GM04503 (cell line): ENCODE measurements around the gene TAL1.
"Not testable (repeated sequence)": the region's sequence is repeated elsewhere in the genome, so short reads cannot be mapped to it uniquely, and the experiment has no call there.

Experiments used
- DNase-seq: peaks from one replicate; pipeline ENCODE4 v3.0.0-alpha.2; 2012; ENCODE audit warnings: low read depth

TAL1 gene

GRCh38 chr1:47232187-47232874 lies at the start of gene TAL1:
TSS of gene TAL1 (minus strand) at chr1:47232225. CDS start at chr1:47225888, 6,337 bp downstream.
- DNase-seq = no peak

- DNase-seq = no peak
Observed at GRCh38 chr1:47280142-47280541, 48.1 kb upstream of the TAL1 start.

- DNase-seq = no peak
Observed at GRCh38 chr1:47276850-47277249, 44.8 kb upstream of the TAL1 start.

- DNase-seq = not testable (repeated sequence)
Observed at GRCh38 chr1:47275811-47276210, 43.8 kb upstream of the TAL1 start.

GRCh38 chr1:47265529-47265928 lies 33.5 kb upstream of the TAL1 start:
- not testable (repeated sequence) for DNase-seq

GRCh38 chr1:47262787-47263413 lies 30.9 kb upstream of the TAL1 start:
- DNase-seq = no peak

- DNase-seq = no peak
Observed at GRCh38 chr1:47257224-47257623, 25.2 kb upstream of the TAL1 start.

GRCh38 chr1:47252795-47253194 lies 20.8 kb upstream of the TAL1 start:
- no peak for DNase-seq

- no peak for DNase-seq
Observed at GRCh38 chr1:47252369-47252768, 20.3 kb upstream of the TAL1 start.

GRCh38 chr1:47249755-47250154 lies 17.7 kb upstream of the TAL1 start:
- no peak for DNase-seq

GRCh38 chr1:47244339-47244862 lies 12.4 kb upstream of the TAL1 start:
- DNase-seq = no peak

- DNase-seq = no peak
Observed at GRCh38 chr1:47243910-47244309, 11.9 kb upstream of the TAL1 start.

- DNase-seq = no peak
Observed at GRCh38 chr1:47241114-47242113, 9.4 kb upstream of the TAL1 start.

- no peak for DNase-seq
Observed at GRCh38 chr1:47238935-47239592, 7.0 kb upstream of the TAL1 start.

- no peak for DNase-seq
Observed at GRCh38 chr1:47235806-47236205, 3.8 kb upstream of the TAL1 start.

GRCh38 chr1:47235241-47235681 lies 3.2 kb upstream of the TAL1 start:
- no peak for DNase-seq

- DNase-seq = no peak
Observed at GRCh38 chr1:47233186-47233585, 1.2 kb upstream of the TAL1 start.

- DNase-seq = no peak
Observed at GRCh38 chr1:47231301-47232186, 481 bp downstream of the TAL1 start.

- DNase-seq = no peak
Observed at GRCh38 chr1:47230692-47231300, 1.2 kb downstream of the TAL1 start.
